GM21576 (cell line): Measurements from ENCODE around the gene ZNF30.
"Not testable (repeated sequence)": the region's sequence is repeated elsewhere in the genome, so short reads cannot be mapped to it uniquely, and the experiment has no call there.

Source experiments
- ATAC-seq: cut with Tn5 transposase; IDR thresholded peaks from one replicate; pipeline ENCODE4 v1.9.1; 2021; ENCODE audit warnings: mild to moderate bottlenecking, moderate library complexity; ENCODE audit not compliant: unreplicated experiment

The ZNF30 gene

GRCh38 chr19:34926685-34927375 lies at the start of gene ZNF30:
TSS of gene ZNF30 (plus strand) at chr19:34926903. CDS start at chr19:34929948, 3,045 bp downstream.
- peak; percentile 95 for ATAC-seq

- ATAC-seq = no peak
These were observed 47.1 kb upstream of the ZNF30 start for GRCh38 chr19:34879563-34879962.

- ATAC-seq = no peak
These were observed 46.7 kb upstream of the ZNF30 start for GRCh38 chr19:34880034-34880433.

- no peak for ATAC-seq
These were observed 44.7 kb upstream of the ZNF30 start for GRCh38 chr19:34881982-34882381.

- ATAC-seq = no peak
These were observed 38.6 kb upstream of the ZNF30 start for GRCh38 chr19:34888091-34888490.

- no peak for ATAC-seq
These were observed 26.5 kb upstream of the ZNF30 start for GRCh38 chr19:34900245-34900644.

- no peak for ATAC-seq
These were observed 21.8 kb upstream of the ZNF30 start for GRCh38 chr19:34904664-34905527.

- no peak for ATAC-seq
These were observed 15.9 kb upstream of the ZNF30 start for GRCh38 chr19:34910770-34911169.

- ATAC-seq = not testable (repeated sequence)
These were observed 9.6 kb upstream of the ZNF30 start for GRCh38 chr19:34917144-34917543.

GRCh38 chr19:34918190-34918589 lies 8.5 kb upstream of the ZNF30 start:
- ATAC-seq = no peak

- not testable (repeated sequence) for ATAC-seq
These were observed 6.5 kb upstream of the ZNF30 start for GRCh38 chr19:34920090-34920786.

- ATAC-seq = no peak
These were observed 1.3 kb upstream of the ZNF30 start for GRCh38 chr19:34925278-34925855.

GRCh38 chr19:34926361-34926684 lies 380 bp upstream of the ZNF30 start:
- ATAC-seq = no peak

- ATAC-seq = no peak
These were observed 5.8 kb downstream of the ZNF30 start for GRCh38 chr19:34932494-34932893.

- no peak for ATAC-seq
These were observed 9.5 kb downstream of the ZNF30 start for GRCh38 chr19:34936184-34936583.

GRCh38 chr19:34938886-34939285 lies 12.2 kb downstream of the ZNF30 start:
- ATAC-seq = no peak

GRCh38 chr19:34943861-34944573 lies 17.3 kb downstream of the ZNF30 start:
- no peak for ATAC-seq

- ATAC-seq = no peak
These were observed 26.4 kb downstream of the ZNF30 start for GRCh38 chr19:34953092-34953491.

- no peak for ATAC-seq
These were observed 31.4 kb downstream of the ZNF30 start for GRCh38 chr19:34957830-34958751.

- no peak for ATAC-seq
These were observed 32.3 kb downstream of the ZNF30 start for GRCh38 chr19:34959021-34959420.
